Activated CD4-positive, alpha-beta T cell treated with anti-CD3 and anti-CD28 coated beads, Interleukin-10, Interleukin-2, amounts not matched to agents 100 ng/mL and 50 ng/mL, durations not matched to agents 16 hours and 8 hours (primary cell): ENCODE measurements around the gene NDUFAB1.
"Not testable (repeated sequence)": the region's sequence is repeated elsewhere in the genome, so short reads cannot be mapped to it uniquely, and the experiment has no call there.

Source experiments
- DNase-seq: peaks from one replicate; pipeline ENCODE4 v3.0.0-alpha.2; 2020

The NDUFAB1 gene

GRCh38 chr16:23595951-23596720, at the start of gene NDUFAB1:
TSS of gene NDUFAB1 (minus strand) at chr16:23596316. CDS start at chr16:23596290, 26 bp downstream.
- peak; percentile 95 for DNase-seq

DNA sequence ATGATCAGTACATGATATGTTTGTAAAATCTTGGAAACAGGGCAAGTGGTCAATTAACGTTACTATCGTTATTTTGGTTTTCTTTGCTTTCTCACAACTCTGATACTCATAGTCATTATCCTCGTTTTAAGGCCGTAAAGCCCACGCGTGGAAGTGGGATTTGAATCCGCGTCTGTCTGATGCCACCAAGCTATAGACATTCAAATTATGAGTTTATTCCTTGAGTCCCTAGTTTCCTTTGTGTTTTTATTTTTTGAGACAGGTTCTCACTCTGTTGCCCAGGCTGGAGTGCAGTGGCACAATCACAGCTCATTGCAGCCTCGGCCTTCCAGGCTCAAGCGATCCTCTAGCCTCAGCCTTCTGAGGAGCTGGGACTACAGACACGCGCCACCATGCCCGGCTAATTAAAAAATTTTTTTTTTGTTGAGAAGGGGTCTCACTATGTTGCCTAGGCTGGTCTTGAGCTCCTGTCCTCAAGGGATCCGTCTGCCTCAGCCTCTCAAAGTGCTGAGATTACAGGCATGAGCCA, 46.2 kb upstream of the NDUFAB1 start:
- DNase-seq: no peak

DNA sequence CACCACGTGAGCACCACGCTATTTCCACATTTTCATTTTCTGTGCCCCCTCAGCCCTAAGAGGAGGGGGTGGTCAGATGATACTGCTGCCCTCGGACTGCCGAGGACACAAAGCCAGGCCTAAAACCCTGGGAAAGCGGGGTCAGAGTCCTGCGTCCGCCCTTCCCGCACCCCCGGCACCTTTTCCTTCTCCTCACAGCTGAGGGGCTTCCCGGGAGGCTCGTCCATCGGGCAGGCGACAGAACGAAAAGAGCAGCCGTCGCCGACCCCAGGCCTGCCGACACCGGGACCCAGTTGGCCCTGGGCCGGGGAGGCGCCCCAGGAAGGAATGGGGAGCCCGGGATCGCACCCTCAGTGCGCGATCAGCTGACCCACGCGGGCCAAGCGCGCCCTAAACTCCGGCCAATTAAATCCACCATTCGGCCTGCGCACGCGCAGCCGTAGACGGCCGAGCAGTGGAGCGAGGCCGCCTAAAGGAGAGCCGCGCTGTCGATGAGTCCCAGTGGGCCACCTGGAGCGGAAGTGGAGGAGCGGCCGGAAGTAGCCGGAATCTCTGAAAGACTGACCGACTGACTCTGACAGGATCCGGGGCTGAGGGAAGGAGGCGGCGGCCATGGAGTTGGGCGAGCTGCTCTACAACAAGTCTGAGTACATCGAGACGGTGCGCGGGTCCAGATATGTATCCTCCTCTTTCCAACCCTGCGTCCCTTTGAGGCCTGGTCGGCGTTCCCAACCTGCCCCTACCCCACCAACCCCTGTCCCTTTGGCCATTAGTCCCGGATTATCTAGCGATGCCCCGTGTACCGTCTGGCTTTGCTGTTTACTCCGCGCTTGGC, 45.0 kb upstream of the NDUFAB1 start, which contains the start of the genes DCTN5 and PALB2:
TSS of gene DCTN5 (plus strand) at position 536 of the 835 bp plus-strand sequence. CDS start at position 613, 77 bp downstream.
TSS of gene PALB2 (minus strand) at position 380 of the 835 bp plus-strand sequence. CDS start at position 227, 153 bp downstream.
- peak; percentile 96 for DNase-seq

- no peak for DNase-seq
Observed at GRCh38 chr16:23640615-23640930, 44.5 kb upstream of the NDUFAB1 start.

GRCh38 chr16:23635958-23636357, 39.8 kb upstream of the NDUFAB1 start:
- DNase-seq: no peak

- no peak for DNase-seq
Observed at GRCh38 chr16:23634461-23635036, 38.4 kb upstream of the NDUFAB1 start.

DNA sequence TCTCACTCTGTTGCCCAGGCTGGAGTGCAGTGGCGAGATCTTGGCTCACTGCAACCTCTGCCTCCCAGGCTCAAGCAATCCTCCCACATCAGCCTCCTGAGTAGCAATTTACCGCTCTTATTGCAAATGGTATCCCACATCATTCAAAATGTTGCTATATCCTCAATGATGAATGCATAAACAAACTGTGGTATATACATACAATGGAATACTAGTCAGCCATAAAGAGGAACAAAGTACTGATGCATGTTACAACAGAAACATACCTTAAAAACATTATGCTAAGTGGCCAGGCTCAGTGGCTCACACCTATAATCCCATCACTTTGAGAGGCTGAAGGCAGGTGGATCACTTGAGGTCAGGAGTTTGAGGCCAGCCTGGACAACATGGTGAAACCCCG, 35.8 kb upstream of the NDUFAB1 start:
- DNase-seq: not testable (repeated sequence)

- no peak for DNase-seq
Observed at GRCh38 chr16:23629516-23629915, 33.4 kb upstream of the NDUFAB1 start.

DNA sequence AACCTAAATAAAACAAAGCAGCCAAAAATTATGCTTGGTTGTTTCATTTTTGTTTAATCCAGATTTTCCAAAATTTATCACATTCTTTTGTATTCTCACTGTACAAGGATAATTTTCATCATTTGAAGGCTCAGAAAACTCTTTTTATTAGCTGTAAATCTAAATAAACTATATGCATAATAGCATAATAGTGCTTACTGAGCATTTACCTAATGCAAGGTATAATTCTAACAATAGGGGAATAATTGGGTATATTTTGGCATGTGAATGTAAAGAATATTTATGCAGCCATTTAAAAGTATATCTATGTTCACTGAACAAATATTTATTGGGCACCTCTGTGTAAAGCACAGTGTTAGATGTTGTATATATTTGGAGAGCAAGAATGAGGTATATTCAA, 28.0 kb upstream of the NDUFAB1 start:
- no peak for DNase-seq

- DNase-seq: no peak
Observed at GRCh38 chr16:23615805-23616204, 19.7 kb upstream of the NDUFAB1 start.

GRCh38 chr16:23611936-23612335, 15.8 kb upstream of the NDUFAB1 start:
- DNase-seq: no peak

- DNase-seq: not testable (repeated sequence)
Observed at GRCh38 chr16:23610905-23611304, 14.8 kb upstream of the NDUFAB1 start.

DNA sequence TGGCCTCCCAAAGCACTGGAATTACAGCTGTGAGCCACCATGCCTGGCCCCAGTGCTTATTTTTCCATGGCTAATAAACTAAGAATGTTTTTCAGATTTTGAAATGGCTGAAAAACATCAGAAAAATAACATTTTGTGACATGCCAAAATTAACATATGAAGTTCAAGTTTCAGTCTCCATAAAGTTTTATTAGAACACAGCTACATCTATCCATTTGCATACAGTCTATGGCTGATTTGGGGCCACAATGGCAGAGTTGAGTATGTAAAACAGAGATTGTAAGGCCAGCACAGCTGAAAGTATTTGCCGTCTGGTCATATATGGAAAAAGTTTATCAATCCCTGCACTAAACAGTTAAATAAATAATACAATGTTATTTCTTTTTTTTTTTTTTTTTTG, 13.8 kb upstream of the NDUFAB1 start:
- no peak for DNase-seq

GRCh38 chr16:23608194-23608593, 12.1 kb upstream of the NDUFAB1 start:
- no peak for DNase-seq

- no peak for DNase-seq
Observed at GRCh38 chr16:23607726-23608125, 11.6 kb upstream of the NDUFAB1 start.

- peak; percentile 35 for DNase-seq
Observed at GRCh38 chr16:23597003-23597756, 1.1 kb upstream of the NDUFAB1 start.

DNA sequence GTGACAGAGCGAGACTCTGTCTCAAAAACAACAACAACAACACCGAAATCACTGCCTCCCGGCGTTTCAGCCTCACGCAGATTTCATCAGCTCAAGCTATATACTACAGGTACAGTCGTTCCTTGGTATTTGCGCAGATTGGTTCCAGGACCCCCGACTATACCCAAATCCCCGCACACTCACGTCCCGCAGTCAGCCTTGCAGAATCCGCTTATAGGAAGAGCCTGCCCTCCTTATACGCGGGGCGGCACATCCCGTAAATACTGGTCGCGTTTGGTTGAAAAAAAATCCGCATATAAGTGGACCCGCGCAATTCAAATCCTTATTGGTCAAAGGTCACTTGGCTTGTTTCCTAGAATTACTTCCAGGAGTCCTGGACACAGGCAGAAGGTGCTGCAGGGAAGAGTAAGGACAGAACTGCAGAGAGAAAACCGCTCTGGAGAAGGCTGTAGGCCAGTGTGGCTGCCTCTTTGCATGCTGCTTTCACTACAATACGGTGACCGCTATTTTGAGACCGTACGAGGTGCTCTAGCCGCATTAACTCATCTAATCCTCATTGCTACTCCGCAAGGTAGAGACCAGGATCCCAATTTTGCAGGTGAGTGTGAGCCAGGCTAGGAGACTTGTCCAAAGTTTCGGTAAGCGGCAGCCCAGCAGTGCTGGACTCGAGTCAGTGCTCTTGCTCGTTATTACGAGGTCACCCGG, 718 bp downstream of the NDUFAB1 start:
- DNase-seq: peak; percentile 4

DNA sequence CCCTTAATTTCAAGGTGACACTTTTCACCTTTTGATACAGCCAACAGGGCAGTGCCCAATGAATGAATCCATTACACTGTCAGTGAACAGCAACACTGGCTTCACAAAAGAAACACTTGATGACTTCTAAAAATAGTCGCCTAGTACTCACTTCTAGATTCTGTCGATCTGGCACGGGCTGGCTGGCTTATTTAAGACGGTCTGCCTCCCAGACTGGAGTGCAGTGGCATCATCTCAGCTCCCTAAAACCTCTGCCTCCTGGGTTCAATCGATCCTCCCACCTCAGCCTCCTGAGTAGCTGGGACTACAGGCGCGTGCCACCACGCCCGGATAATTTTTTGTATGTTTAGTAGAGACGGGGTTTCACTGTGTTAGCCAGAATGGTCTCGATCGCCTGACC, 1.9 kb downstream of the NDUFAB1 start:
- DNase-seq: no peak

GRCh38 chr16:23590181-23590580, 5.9 kb downstream of the NDUFAB1 start:
- no peak for DNase-seq

- DNase-seq: no peak
Observed at GRCh38 chr16:23587726-23588125, 8.4 kb downstream of the NDUFAB1 start.

- DNase-seq: no peak
Observed at GRCh38 chr16:23584186-23585076, 11.7 kb downstream of the NDUFAB1 start.
